Esophagus muscularis mucosa (tissue), 4 donors: Measurements from ENCODE around the gene FITM1. TPM values are rescaled to one million over a fixed set of nuclear protein-coding genes. Genes with fewer than 3 reads are reported as not detected.
A peak's percentile ranks its signal among the peaks of the same experiment; 100 is the strongest.

ENCODE experiments used
- DNase-seq: peaks from one replicate; pipeline ENCODE4 v3.0.0-alpha.2; 2017; ENCODE audit errors: extremely low spot score
- H3K27ac ChIP-seq, 4 donors: fragments of 200-600 bp; sonication (generic); replicated peaks in 1 of 4; 1 replicate in 3 of 4; 2 replicates in 1 of 4; pipeline ENCODE4 v1.5.1; 2016 to 2019; ENCODE audit warnings: mild to moderate bottlenecking in 1 of 4
- H3K27me3 ChIP-seq, 4 donors: fragments of 200-600 bp; sonication (generic); one replicate each; pipeline versions ENCODE4 v1.5.1 to v1.6.0; 2016 to 2019
- H3K36me3 ChIP-seq, 4 donors: fragments of 200-600 bp; sonication (generic); one replicate each; pipeline ENCODE4 v1.5.1; 2016 to 2019
- H3K4me1 ChIP-seq, 4 donors: fragments of 200-600 bp; sonication (generic); one replicate each; pipeline ENCODE4 v1.5.1; 2016 to 2019
- H3K4me3 ChIP-seq, 4 donors: fragments of 200-600 bp; sonication (generic); 1 replicate in 2 of 4; 2 replicates in 2 of 4; pipeline ENCODE4 v1.5.1; 2016 to 2019; ENCODE audit warnings: mild to moderate bottlenecking in 4 of 4, moderate library complexity in 1 of 4
- H3K9me3 ChIP-seq, 4 donors: fragments of 200-600 bp; sonication (generic); 1 replicate in 3 of 4; 2 replicates in 1 of 4; pipeline ENCODE4 v1.5.1; 2016 to 2019
- EP300 ChIP-seq: sonication (generic); formaldehyde crosslinking; IDR thresholded peaks from one replicate; pipeline ENCODE4 v1.6.1; 2017; ENCODE audit warnings: antibody characterized with exemption
- POLR2A ChIP-seq: fragments of 450-650 bp; IDR thresholded peaks from one replicate; pipeline ENCODE4 v1.6.1; 2017; ENCODE audit warnings: antibody characterized with exemption, moderate library complexity, mild to moderate bottlenecking, low read depth
- POLR2AphosphoS5 ChIP-seq, 2 donors: sonication (generic); formaldehyde crosslinking; IDR thresholded peaks; one replicate each; pipeline ENCODE4 v1.6.1; 2017; ENCODE audit warnings: antibody characterized with exemption in 2 of 2
- WGBS: methylation state at CpG from one replicate; pipeline ENCODE4 v1.1.5; 2018; 5-methylcytosine and 5-hydroxymethylcytosine counted together
- intact Hi-C: fragments of 100-400 bp; cut with DNase I; formaldehyde crosslinking; loops from one replicate; pipeline ENCODE4 v1.15.1; 2023
- total RNA-seq, 4 donors: library from RNA; depleted of rRNA; stranded (reverse); fragments of >200 nt; gene quantifications; one replicate each; pipeline versions ENCODE4 v1.1.0 to v1.2.1, GENCODE V29; 2016
- TF ChIP-seq, protein P1 (sequence below), 3 experiments: fragments of 200-600 bp in 2 of 3; fragments of 450-650 bp in 1 of 3; sonication (generic) in 2 of 3; IDR thresholded peaks; one replicate each; pipeline ENCODE4 v1.5.1; 2017 to 2019; ENCODE audit warnings: antibody characterized with exemption in 3 of 3, mild to moderate bottlenecking in 2 of 3, moderate library complexity in 1 of 3

FITM1 gene
- total RNA-seq, 4 donors from 2014 or later = 0.34 to 0.83 (median 0.52) TPM; not detected in 1

GRCh38 chr14:24133735-24134134 is 3.3 kb downstream of the FITM1 start:
- intact Hi-C loops = no loop called here
- no peaks in the 10 kb centered on the region for H3K9me3 ChIP-seq
- DNase-seq = no peak
- no peak overlapping the region for H3K27ac ChIP-seq
- 96% methylated on average over 1 of the region's 1 CpG for WGBS
- peaks cover 6 to 16% (median 15%) of the 10 kb centered on the region in 4 donors for H3K36me3 ChIP-seq
- no peak for TF ChIP-seq EP300
- TF ChIP-seq, protein P1, sequence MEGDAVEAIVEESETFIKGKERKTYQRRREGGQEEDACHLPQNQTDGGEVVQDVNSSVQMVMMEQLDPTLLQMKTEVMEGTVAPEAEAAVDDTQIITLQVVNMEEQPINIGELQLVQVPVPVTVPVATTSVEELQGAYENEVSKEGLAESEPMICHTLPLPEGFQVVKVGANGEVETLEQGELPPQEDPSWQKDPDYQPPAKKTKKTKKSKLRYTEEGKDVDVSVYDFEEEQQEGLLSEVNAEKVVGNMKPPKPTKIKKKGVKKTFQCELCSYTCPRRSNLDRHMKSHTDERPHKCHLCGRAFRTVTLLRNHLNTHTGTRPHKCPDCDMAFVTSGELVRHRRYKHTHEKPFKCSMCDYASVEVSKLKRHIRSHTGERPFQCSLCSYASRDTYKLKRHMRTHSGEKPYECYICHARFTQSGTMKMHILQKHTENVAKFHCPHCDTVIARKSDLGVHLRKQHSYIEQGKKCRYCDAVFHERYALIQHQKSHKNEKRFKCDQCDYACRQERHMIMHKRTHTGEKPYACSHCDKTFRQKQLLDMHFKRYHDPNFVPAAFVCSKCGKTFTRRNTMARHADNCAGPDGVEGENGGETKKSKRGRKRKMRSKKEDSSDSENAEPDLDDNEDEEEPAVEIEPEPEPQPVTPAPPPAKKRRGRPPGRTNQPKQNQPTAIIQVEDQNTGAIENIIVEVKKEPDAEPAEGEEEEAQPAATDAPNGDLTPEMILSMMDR (IDR thresholded peaks at IDR 0.05) = no peak
- TF ChIP-seq POLR2A = no peak
- no peak for TF ChIP-seq POLR2AphosphoS5 (IDR thresholded peaks at IDR 0.05)
- H3K4me3 ChIP-seq = no peak overlapping the region
- no peaks in the 10 kb centered on the region for H3K27me3 ChIP-seq
- H3K4me1 ChIP-seq = peaks cover 39 to 48% (median 41%) of the 10 kb centered on the region in 4 donors

DNA sequence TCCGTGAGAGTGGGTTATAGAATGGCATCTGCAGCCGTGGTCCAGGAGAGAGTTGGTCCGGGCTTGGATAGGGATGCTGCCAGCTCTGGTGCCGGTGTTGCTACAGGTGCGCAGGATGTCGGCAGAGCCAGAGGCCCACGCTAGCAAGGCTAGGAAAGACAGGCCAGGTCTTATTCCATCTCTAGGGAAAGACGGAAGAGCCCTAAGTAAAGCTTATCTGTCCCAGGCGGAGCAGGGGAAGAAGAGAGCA is 5.0 kb downstream of the FITM1 start:
- peaks cover 10 to 25% (median 24%) of the 10 kb centered on the region in 4 donors for H3K36me3 ChIP-seq
- peaks cover 55 to 63% (median 57%) of the 10 kb centered on the region in 4 donors for H3K4me1 ChIP-seq
- 7% methylated on average over 9 of the region's 9 CpGs for WGBS
- H3K4me3 ChIP-seq = peak overlapping the region; percentile 75 to 99 (median 94)
- no peak for TF ChIP-seq EP300
- no peak for TF ChIP-seq POLR2A
- TF ChIP-seq POLR2AphosphoS5 (IDR thresholded peaks at IDR 0.05) = no peak
- intact Hi-C loops = no loop called here
- H3K27me3 ChIP-seq = no peaks in the 10 kb centered on the region
- H3K9me3 ChIP-seq = no peaks in the 10 kb centered on the region
- H3K27ac ChIP-seq = peak overlapping the region; percentile 89 to 96 (median 92)
- no peak for DNase-seq

- H3K36me3 ChIP-seq = peaks cover 10 to 25% (median 24%) of the 10 kb centered on the region in 4 donors
- peak within 1 kb of the TSS; percentile 75 to 99 (median 94) for H3K4me3 ChIP-seq
- TF ChIP-seq POLR2AphosphoS5 (IDR thresholded peaks at IDR 0.05) = peak; percentile 78 to 89
- no peak for TF ChIP-seq POLR2A
- TF ChIP-seq, protein P1 (IDR thresholded peaks at IDR 0.05) = peak in 2 of 3 experiments; percentile 2 to 26
- no peak for TF ChIP-seq EP300
- no peaks in the 10 kb centered on the region for H3K9me3 ChIP-seq
- H3K27ac ChIP-seq = peak within 1 kb of the TSS; percentile 89 to 96 (median 92)
- intact Hi-C loops = loop anchor here (1.0 kb wide), 1 partner anchor 22 kb away; the partner anchor contains the start of genes DCAF11 and NRL
- no peaks in the 10 kb centered on the region for H3K27me3 ChIP-seq
- DNase-seq = peak; percentile 97
- peaks cover 53 to 63% (median 61%) of the 10 kb centered on the region in 4 donors for H3K4me1 ChIP-seq
- WGBS = under 1% methylated on average over 17 of the region's 75 CpGs
Measured at GRCh38 chr14:24135834-24136683, 5.6 kb downstream of the FITM1 start, which contains the start of gene PSME1. Gene PSME1 (plus strand): TSS chr14:24136194. CDS start chr14:24136263, 69 bp downstream.

GRCh38 chr14:24136684-24137528 is 6.4 kb downstream of the FITM1 start:
- DNase-seq = no peak
- peak overlapping the region; percentile 89 to 96 (median 92) for H3K27ac ChIP-seq
- intact Hi-C loops = loop anchor here (1.0 kb wide), 1 partner anchor 23 kb away; the partner anchor contains the start of genes DCAF11 and NRL
- no peaks in the 10 kb centered on the region for H3K9me3 ChIP-seq
- WGBS = 50% methylated on average over 13 of the region's 13 CpGs
- TF ChIP-seq POLR2A = no peak
- TF ChIP-seq EP300 = no peak
- no peak for TF ChIP-seq POLR2AphosphoS5 (IDR thresholded peaks at IDR 0.05)
- H3K4me1 ChIP-seq = peaks cover 46 to 56% (median 55%) of the 10 kb centered on the region in 4 donors
- H3K4me3 ChIP-seq = peak overlapping the region; percentile 75 to 99 (median 94)
- no peaks in the 10 kb centered on the region for H3K27me3 ChIP-seq
- H3K36me3 ChIP-seq = peaks cover 10 to 25% (median 24%) of the 10 kb centered on the region in 4 donors

- no peak for DNase-seq
- Histone ChIP-seq H3K4me3 (no peak overlapping the region), H3K9me3 (no peaks in the 10 kb centered on the region), H3K36me3 (peaks cover 10 to 25% (median 24%) of the 10 kb centered on the region in 4 donors), H3K27ac (peak overlapping the region; percentile 89 to 96 (median 92)), H3K27me3 (no peaks in the 10 kb centered on the region), H3K4me1 (peaks cover 45 to 64% (median 58%) of the 10 kb centered on the region in 4 donors)
- TF ChIP-seq POLR2A (no peak), EP300 (no peak), POLR2AphosphoS5 (IDR thresholded peaks at IDR 0.05) (no peak)
- TF ChIP-seq, protein P1 (IDR thresholded peaks at IDR 0.05) = no peak
- 86% methylated on average over 8 of the region's 8 CpGs for WGBS
- intact Hi-C loops = no loop called here
Measured at GRCh38 chr14:24137529-24138395, 7.3 kb downstream of the FITM1 start.
